Prostate gland (tissue), 2 donors: ENCODE measurements around the gene MLF2.

Experiments
- CTCF ChIP-seq, 4 experiments: fragments of 200-600 bp in 2 of 4; fragments of 450-650 bp in 2 of 4; sonication (generic) in 2 of 4; IDR thresholded peaks; 1 replicate in 3 of 4; 2 replicates in 1 of 4; pipeline ENCODE4 v1.5.1; 2016 to 2019; ENCODE audit warnings: antibody characterized with exemption in 4 of 4, mild to moderate bottlenecking in 2 of 4, moderate library complexity in 2 of 4
- POLR2A ChIP-seq: fragments of 450-650 bp; IDR thresholded peaks from one replicate; pipeline ENCODE4 v1.6.1; 2016; ENCODE audit warnings: antibody characterized with exemption, mild to moderate bottlenecking
- POLR2AphosphoS5 ChIP-seq: sonication (generic); formaldehyde crosslinking; IDR thresholded peaks from one replicate; pipeline ENCODE4 v1.6.1; 2017; ENCODE audit warnings: antibody characterized with exemption

- TF ChIP-seq CTCF (IDR thresholded peaks at IDR 0.05) (no peak), POLR2AphosphoS5 (no peak), POLR2A (no peak)
Measured at GRCh38 chr12:6701078-6701768, 51.7 kb downstream of the MLF2 start.
